A549 (cell line): ENCODE data around the gene KIAA0513.

Source experiments
- EHMT2 ChIP-seq: fragments of 200-600 bp; sonication (generic); IDR thresholded peaks from 2 replicates; pipeline ENCODE4 v1.6.1; 2016; ENCODE audit warnings: antibody characterized with exemption, low read depth, mild to moderate bottlenecking, moderate library complexity
- ESRRA ChIP-seq: fragments of 150-350 bp; IDR thresholded peaks from 2 replicates; pipeline ENCODE4 v1.6.1; 2014; ENCODE audit warnings: mild to moderate bottlenecking, low read length, borderline replicate concordance
- MYC ChIP-seq: IDR thresholded peaks from 2 replicates; pipeline ENCODE4 v1.6.1; 2012; ENCODE audit warnings: mild to moderate bottlenecking, inconsistent platforms, low read length, improper control_type of control experiment, borderline replicate concordance
- POLR2A ChIP-seq: IDR thresholded peaks from 2 replicates; pipeline ENCODE4 v1.6.1; 2012; ENCODE audit warnings: mild to moderate bottlenecking, low read length
- RCOR1 ChIP-seq: fragments of 150-350 bp; IDR thresholded peaks from 2 replicates; pipeline ENCODE4 v1.6.1; 2014; ENCODE audit warnings: antibody characterized with exemption, low read length, low read depth
- TF ChIP-seq, protein P1 (sequence below): IDR thresholded peaks from 2 replicates; pipeline ENCODE4 v1.6.1; 2012

DNA sequence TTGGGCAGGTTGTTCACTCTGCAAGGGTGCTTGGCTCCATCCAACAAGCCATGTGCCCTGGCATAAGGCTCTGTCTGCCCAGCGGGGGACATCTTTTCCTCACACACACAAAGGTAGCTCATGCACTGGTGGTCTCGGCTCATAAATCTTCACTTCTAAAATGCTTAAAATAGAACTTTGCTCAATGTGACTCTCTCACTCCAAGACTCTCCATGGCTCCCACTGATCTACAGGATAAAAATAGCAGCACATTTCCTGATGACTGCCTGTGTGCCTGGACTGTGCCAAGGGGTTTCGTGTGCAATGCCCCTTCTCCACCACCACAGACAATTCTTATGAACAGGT, 99.8 kb downstream of the KIAA0513 start:
- TF ChIP-seq, protein P1, sequence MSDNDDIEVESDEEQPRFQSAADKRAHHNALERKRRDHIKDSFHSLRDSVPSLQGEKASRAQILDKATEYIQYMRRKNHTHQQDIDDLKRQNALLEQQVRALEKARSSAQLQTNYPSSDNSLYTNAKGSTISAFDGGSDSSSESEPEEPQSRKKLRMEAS = no peak
- TF ChIP-seq POLR2A (no peak), EHMT2 (no peak), ESRRA (no peak), MYC (no peak), RCOR1 (no peak)
